ENCODE measurements around the gene TSR3.

- TF ChIP-seq CTCF (IDR thresholded peaks at IDR 0.05; ENCODE audit: insufficient read depth, low read length) (no peak), POLR2AphosphoS5 (IDR thresholded peaks at IDR 0.05; ENCODE audit: low read depth) (no peak)
Observed at GRCh38 chr16:1350691-1351090, 987 bp downstream of the TSR3 start.

Data from HL-60 (cell line).